Erythroblast (primary cell): Measurements from ENCODE around the gene POFUT2.

Experiments
- GATA1 ChIP-seq: IDR thresholded peaks from 2 replicates; pipeline ENCODE4 v1.6.1; 2011; ENCODE audit warnings: low read depth, mild to moderate bottlenecking, control low read depth, low read length, moderate library complexity
- POLR2A ChIP-seq: IDR thresholded peaks from 2 replicates; pipeline ENCODE4 v1.6.1; 2011; ENCODE audit warnings: mild to moderate bottlenecking, low read length

GRCh38 chr21:45256021-45256911 is 31.4 kb downstream of the POFUT2 start:
- TF ChIP-seq POLR2A, result no peak
- TF ChIP-seq GATA1, result no peak
